Measurements from ENCODE around the gene GRIA4.

The GRIA4 gene

GRCh38 chr11:105639527-105639926 is 29.7 kb downstream of the GRIA4 start:
- no peak for DNase-seq

DNA sequence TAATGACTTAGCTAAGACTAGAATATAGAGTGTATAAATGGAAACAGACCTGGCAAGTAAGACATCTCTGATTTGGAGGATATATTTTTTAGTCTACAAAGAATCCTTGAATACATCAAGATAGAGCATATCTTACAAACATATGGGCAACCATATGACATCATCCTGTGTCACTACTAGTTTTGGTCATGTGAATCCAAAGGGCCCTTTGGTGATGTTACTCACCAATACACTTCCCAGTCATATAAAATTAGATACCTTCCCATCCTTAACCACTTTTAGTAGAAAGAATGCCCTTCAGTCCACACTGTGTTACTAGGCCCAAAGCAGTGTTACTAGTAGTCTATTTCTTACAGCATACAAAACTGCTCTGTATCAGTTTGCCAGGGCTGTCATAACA is 31.6 kb downstream of the GRIA4 start:
- no peak for DNase-seq

DNA sequence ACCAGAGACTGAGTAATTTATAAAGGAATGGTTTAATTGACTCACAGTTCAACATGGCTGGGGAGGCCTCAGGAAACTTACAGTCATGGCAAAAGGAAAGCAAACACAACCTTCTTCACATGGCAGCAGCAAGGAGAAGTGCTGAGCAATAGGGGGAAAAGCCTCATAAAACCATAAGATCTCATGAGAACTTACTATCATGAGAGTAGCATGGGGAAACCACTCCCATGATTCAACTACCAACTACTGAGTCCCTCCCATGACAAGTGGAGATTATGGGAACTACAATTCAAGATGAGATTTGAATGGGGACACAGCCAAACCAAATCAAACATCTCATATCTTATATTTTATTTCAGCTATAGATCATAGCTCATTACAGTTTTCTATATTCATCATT is 33.0 kb downstream of the GRIA4 start:
- no peak for DNase-seq

DNA sequence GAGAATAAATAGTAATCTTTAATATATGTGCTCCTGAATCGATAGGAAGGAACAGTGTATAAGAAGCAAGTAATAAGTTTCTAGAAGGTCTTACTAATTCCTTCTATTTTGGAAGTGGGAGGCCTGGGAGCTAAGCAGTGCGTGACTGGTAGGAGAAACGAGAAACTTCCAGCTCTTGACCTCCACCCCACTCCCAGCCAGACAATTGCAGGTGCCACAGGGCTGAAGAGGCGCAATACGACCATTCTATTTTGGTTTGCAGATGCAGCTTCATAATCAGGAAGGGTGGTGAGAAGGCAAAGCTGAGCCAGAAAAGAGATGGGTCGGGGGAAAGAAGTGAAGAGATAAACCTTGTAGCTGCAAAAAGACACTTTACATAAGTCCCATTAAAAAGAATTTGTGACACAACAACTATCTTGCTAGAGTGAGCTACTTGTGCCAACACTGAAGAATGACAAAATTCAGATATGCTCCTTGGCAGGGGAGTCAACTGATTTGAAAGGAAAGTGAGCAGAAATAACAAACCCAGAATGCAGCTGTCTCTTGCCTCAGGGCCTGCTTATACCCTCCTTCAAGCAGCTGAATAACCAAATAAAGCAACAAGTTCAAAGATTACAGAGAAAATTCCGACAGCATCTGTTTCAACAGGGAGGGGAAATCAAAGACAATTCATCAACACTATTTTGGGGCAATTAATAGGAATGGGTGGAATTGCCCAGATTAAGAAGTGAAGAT is 35.1 kb downstream of the GRIA4 start:
- DNase-seq = no peak

DNA sequence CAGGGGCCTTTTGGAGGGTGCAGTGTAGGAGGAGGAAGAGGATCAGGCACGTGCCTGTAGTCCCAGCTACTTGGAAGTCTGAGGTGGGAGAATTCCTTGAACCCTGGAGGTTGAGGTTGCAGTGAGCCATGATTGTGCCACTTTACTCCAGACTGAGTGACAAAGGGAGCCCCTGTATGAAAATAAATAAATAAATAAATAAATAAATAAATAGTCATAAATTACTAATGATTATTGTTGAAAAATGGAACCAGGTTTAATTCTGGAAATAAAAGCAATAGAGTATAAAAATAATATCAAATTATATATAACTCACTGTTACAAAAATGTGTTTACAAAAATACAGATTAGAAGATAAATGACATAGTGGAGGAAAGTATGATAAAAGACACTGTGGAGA is 37.9 kb downstream of the GRIA4 start:
- DNase-seq = no peak

GRCh38 chr11:105648762-105649161 is 38.9 kb downstream of the GRIA4 start:
- no peak for DNase-seq

- DNase-seq = no peak
Observed at GRCh38 chr11:105665281-105665680, 55.4 kb downstream of the GRIA4 start.

- no peak for DNase-seq
Observed at GRCh38 chr11:105667441-105667840, 57.6 kb downstream of the GRIA4 start.

DNA sequence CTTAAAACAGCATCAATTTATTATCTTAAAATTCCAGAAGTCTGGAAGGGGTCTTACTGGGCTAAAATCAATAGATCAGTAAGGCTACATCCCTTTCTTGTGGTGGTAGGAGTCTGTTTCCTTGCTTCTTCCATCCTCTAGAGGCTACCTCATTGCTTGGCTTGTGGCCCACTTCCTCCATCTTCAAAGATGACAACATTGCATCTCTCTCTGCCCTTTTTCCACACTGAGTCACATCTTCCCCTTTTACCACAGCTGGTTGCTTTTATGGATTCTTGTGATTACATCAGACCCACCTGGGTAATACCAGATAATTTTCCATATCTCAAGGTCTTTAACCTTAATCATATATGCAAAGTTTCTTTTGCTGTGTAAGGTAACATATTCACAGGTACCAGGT is 60.9 kb downstream of the GRIA4 start:
- DNase-seq = no peak

- no peak for DNase-seq
Observed at GRCh38 chr11:105673089-105673488, 63.2 kb downstream of the GRIA4 start.

- DNase-seq = no peak
Observed at GRCh38 chr11:105689631-105690030, 79.8 kb downstream of the GRIA4 start.

DNA sequence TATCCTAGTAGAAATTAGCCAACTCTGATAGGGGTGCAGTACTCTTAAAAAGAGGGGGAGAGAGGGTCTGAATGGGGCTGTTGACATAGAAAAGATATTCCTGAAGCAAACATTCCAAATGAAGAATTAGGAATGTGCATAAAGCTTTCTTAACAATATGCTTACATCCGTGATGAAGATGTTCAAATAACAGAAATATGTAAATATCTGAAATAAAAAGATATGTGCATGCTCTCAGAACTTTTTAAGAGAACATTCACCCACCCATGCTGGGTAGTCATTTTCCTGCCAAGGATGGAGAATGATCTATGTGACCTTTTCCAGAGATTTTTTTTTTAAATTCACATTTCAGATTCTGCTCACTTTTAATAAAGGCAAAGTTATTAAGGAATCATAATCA is 80.6 kb downstream of the GRIA4 start:
- no peak for DNase-seq

DNA sequence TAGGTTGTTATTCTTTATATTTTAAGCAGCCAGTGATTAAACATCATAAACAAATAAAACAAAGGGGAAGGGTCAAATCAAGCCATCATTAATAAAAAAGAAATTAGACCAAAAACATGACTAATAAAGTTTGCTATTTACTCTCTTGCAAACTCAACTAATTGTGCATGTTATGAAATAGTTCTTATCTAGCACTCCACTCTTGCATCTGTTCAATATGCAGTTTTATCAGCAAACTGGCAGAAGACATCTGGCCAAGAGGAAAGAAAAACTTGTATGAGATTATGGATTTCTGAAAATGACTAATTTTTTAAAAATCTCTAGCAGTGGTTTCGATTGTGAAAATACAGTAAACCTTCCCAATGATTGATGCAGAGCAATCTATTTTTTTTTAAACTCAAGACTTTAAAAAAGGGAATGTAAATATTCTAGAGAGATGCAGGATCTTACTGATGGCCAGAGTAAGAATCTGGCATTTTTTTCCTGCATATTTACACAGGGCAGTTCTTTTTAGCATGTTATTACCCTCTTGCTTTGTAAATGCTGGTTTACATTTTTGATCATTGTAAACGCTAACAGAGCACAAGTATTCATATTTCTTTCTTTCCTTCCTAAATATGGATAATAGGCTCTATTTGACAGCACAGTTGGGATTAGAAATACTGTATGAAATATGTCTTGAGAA is 83.3 kb downstream of the GRIA4 start:
- DNase-seq = no peak

DNA sequence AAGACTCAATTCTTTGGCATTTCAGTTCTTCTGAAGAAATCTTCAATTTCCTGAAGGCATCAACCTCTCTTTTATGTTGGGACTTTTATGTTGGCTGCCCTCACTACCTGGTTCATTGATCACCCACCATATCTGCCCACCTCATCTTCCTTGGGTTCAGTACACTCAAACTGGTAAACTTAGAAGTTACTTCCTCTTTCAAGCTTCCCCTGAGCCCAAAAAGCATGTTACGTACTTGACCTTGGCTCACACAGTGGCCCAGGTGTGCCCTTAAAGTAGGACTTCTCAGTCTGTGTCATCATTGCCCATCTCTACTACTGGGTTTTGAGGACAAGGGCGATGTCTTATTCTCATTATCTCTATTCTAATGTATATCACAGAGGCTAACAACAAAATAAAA is 86.1 kb downstream of the GRIA4 start:
- no peak for DNase-seq

GRCh38 chr11:105697291-105697690 is 87.4 kb downstream of the GRIA4 start:
- DNase-seq = no peak

- DNase-seq = no peak
Observed at GRCh38 chr11:105699203-105699602, 89.3 kb downstream of the GRIA4 start.

DNA sequence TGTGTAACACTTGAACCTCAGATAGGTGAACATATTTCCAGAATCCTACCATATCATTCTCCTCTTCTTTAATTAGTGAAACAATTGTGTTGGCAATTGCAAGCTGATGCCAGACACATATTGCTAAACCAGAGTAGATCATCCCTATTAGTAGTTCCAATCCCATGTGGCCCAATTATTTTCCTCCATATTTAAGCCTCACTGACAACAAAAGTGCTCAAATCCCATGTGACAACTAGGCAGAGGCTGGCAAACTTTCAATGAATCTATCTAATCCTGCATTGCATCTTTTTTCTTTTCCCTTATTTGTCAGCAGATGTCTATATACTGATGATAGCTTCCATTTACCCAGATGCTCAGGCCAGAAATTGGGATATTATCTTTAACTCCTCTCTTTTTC is 90.4 kb downstream of the GRIA4 start:
- DNase-seq = no peak

GRCh38 chr11:105701098-105701497 is 91.2 kb downstream of the GRIA4 start:
- DNase-seq = no peak

- DNase-seq = no peak
Observed at GRCh38 chr11:105705786-105706530, 96.1 kb downstream of the GRIA4 start.

DNA sequence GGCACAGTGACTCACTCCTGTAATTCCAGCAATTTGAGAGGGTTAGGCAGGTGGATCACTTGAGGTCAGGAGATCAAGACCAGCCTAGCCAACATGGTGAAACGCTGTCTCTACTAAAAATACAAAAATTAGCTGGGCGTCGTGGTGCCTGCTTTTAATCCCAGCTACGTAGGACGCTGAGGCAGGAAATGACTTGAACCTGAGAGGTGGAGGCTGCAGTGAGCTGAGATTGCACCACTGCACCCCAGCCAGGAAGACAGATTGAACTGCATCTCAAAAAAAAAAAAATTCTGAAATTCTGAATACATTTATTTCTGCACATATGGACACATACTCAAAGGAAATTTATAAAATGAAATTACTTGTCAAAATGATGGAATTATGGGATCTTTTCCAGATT is 103.2 kb downstream of the GRIA4 start:
- DNase-seq = no peak

DNA sequence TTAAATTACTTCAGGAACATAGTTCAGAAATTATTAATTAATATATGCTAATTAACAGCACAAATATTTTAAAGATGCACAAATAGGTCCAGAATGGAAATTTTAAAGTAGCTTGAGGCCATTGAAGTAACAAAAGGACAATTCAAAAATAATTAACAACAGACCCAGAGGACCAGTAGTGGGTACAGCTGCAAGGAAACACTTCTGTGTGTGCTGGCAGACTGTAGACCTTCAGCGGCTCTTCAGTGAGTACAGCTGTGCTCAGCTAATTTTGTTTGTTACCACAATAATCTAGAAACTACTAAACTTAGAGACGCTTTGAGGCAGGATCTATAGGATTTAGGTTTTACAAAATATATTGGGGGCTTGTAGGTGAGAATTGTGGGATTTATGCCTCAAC is 103.8 kb downstream of the GRIA4 start:
- no peak for DNase-seq

DNA sequence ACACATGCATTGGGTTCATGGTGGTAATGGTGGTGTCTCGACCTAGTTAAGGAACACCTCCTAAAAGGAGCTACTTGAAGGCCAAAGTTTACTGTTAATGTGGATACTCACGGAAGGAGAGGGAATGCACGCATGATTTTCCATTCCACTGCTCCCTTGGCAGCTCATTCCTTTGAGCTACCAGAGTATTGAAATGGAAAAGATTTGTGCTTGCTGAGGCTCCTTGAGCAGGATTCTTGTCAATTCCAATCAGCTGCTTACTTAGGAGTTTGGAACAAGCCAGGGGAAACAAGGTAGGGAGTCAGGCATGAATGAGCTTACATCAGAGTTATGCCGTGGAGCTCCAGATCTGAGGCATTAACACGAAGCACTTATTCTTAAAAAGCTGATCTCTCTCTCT is 108.8 kb downstream of the GRIA4 start:
- no peak for DNase-seq

DNA sequence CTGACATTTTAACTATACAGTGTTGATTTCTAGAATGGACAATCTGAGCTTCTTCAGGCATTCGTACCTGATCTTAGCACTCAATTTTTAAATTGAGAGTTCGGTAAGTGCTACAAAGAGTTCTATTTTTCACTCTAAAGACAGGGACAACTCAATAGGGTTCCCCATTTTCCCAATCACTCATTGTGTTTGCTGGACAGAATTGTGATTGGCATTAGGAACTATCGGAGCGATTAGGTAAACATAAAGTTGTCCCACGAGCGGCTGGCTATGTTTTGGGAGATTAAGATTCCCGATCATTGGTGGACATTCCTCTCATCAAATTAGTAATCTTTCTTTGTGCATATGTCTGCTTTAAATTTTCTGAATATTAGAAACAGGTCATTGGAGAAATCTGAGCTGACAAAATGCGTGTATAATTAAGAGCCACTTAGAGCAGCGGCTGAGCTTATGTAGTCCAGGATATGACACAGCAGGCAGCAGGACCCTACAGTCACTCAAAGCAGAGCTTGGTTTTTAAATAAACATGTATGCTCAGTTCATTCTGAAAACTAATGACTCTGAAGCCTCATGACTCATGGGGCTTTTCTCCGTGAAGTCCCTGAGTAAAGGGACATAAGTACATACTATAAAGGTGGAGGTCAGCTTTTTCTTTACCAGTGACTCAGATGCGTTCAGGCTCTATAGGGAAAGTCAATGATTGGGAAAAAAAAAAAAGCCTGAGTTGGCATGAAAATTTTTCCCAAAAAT is 109.4 kb downstream of the GRIA4 start:
- no peak for DNase-seq
